Measurements from ENCODE around the gene LIM2. TPM values are rescaled to one million over a fixed set of nuclear protein-coding genes. Genes with fewer than 3 reads are reported as not detected.

The LIM2 gene
- total and polyA plus RNA-seq, 9 of the 15 experiments (the other 6 are each of a cell fraction or from before 2014, with no cell fraction given): 0.07 to 0.45 (median 0.18) TPM; not detected in 4

- no peak for TF ChIP-seq HOXB6 (CRISPR knock-in tag; IDR thresholded peaks at IDR 0.05; ENCODE audit: borderline replicate concordance)
- TF ChIP-seq NELFE (IDR thresholded peaks at IDR 0.05; ENCODE audit: insufficient read depth, insufficient read length): no peak
- peak; percentile 90 for TF ChIP-seq E2F4 (CRISPR knock-in tag; IDR thresholded peaks at IDR 0.05; ENCODE audit: low read depth)
- TF ChIP-seq STAT6 (CRISPR knock-in tag; IDR thresholded peaks at IDR 0.05): peak; percentile 95; the same call in 1 of the 2 replicates
- peak in 1 of 2 experiments; percentile 90; a peak in 2 of 4 replicates for TF ChIP-seq RCOR1 (IDR thresholded peaks at IDR 0.05; ENCODE audit: borderline replicate concordance in 1 of 2, low read depth in 2 of 2, low read length in 2 of 2)
- peak; percentile 98 for TF ChIP-seq HMGXB4 (CRISPR knock-in tag; IDR thresholded peaks at IDR 0.05)
- peak; percentile 100 for TF ChIP-seq REST (IDR thresholded peaks at IDR 0.05; ENCODE audit: borderline replicate concordance)
- peak; percentile 100 for TF ChIP-seq REST (CRISPR knock-in tag; IDR thresholded peaks at IDR 0.05; ENCODE audit: low read depth)
- TF ChIP-seq CXXC5 (CRISPR knock-in tag; IDR thresholded peaks at IDR 0.05): peak; percentile 72
- TF ChIP-seq PTRF (tag; IDR thresholded peaks at IDR 0.05): no peak
- no peak for TF ChIP-seq ZNF408 (CRISPR knock-in tag; IDR thresholded peaks at IDR 0.05; ENCODE audit: low read depth)
- TF ChIP-seq CREM (IDR thresholded peaks at IDR 0.05; ENCODE audit: low read depth): peak; percentile 57; the same call in 1 of the 2 replicates
Observed at GRCh38 chr19:51422053-51422448, 34.3 kb upstream of the LIM2 start (continued).
